22Rv1 (cell line): Measurements from ENCODE around the gene MRPS10.

ENCODE experiments used
- CTCF ChIP-seq: fragments of 450-650 bp; IDR thresholded peaks from 2 replicates; pipeline ENCODE4 v1.5.1; 2017; ENCODE audit warnings: mild to moderate bottlenecking
- ZFX ChIP-seq: fragments of 450-650 bp; IDR thresholded peaks from 2 replicates; pipeline ENCODE4 v1.6.1; 2017; ENCODE audit warnings: antibody characterized with exemption, borderline replicate concordance

- TF ChIP-seq CTCF (no peak), ZFX (no peak)
Observed at GRCh38 chr6:42239333-42239732, 21.7 kb upstream of the MRPS10 start.
